ENCODE measurements around the gene ATPAF2. TPM values are rescaled to one million over a fixed set of nuclear protein-coding genes. Genes with fewer than 3 reads are reported as not detected.

ATPAF2 gene
- total and polyA plus RNA-seq, 4 experiments from 2014 or later, result 16.6 to 24.3 (median 21.0) TPM

DNA sequence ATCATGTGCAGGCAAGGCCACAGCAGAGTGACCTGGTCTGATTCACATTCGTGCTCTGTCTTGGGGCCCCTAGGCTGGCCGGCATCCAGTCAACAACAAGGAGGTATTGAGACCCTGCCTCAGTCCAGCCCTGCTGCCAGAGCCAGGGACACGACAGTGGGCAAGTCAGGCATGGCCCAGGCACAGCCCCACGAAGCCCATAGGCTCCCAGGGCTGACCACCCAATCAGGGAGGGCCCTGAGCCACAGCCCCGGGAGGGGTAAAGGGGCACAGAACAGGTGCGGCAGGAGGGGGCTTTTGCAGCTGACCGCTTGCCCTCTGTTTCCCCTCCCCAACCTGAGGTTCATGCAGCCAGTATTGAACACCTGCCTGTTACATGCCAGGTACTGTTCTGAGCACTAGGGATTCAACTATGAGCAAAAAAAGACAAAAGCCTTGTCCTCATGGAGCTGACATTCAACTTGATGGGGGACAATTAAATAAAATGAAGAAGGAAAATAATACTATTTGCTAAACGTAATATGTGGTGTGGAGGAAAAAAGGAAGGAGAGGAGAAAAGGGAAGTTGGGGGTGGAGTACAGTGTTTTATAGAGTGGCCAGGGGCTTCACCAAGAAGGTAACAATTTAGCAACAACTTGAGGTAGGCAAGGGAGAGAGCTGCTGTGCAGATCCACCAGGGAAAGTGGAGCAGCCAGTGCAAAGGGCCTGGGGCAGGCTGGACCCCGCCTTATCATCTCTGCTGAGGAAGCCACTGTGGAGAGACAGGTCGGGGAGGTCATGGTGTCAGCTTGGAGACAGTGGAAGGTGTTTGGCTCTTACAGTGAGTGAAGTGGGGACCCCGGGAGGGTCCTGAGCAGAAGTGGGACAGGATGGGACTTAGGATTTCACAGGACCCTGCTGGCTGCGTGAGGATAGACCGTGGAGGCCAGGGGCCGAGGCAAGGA, 60.2 kb downstream of the ATPAF2 start:
- peaks cover 0 to 3% of the 10 kb centered on the region in 2 donors for H3K27me3 Mint-ChIP-seq
- no peak overlapping the region for H3K27ac Mint-ChIP-seq
- peaks cover 0 to 1% (median under 1%) of the 10 kb centered on the region in 4 donors for H3K4me1 Mint-ChIP-seq
- ChIA-PET CTCF (ENCODE audit: partially characterized antibody) (no interaction called here), POLR2A (ENCODE audit: partially characterized antibody) (no interaction called here)
- Histone ChIP-seq H3K27me3 (ENCODE audit: insufficient read depth, low read length) (no peaks in the 10 kb centered on the region), H3K4me3 (ENCODE audit: low read length in 2 of 2) (no peak overlapping the region), H3K4me1 (ENCODE audit: insufficient read depth, low read length) (no peaks in the 10 kb centered on the region), H3K27ac (ENCODE audit: low read depth, low read length) (no peak overlapping the region), H3K36me3 (ENCODE audit: insufficient read depth, low read length) (no peaks in the 10 kb centered on the region), H3K9me3 (ENCODE audit: control insufficient read depth in 1 of 2, low read length in 2 of 2) (no peaks in the 10 kb centered on the region)
- no peak for DNase-seq
- H3K4me3 Mint-ChIP-seq, result no peak overlapping the region
- no peaks in the 10 kb centered on the region for H3K36me3 Mint-ChIP-seq
- intact Hi-C loops (cut with micrococcal nuclease), result no loop called here
- H3K9me3 Mint-ChIP-seq, result no peaks in the 10 kb centered on the region

DNA sequence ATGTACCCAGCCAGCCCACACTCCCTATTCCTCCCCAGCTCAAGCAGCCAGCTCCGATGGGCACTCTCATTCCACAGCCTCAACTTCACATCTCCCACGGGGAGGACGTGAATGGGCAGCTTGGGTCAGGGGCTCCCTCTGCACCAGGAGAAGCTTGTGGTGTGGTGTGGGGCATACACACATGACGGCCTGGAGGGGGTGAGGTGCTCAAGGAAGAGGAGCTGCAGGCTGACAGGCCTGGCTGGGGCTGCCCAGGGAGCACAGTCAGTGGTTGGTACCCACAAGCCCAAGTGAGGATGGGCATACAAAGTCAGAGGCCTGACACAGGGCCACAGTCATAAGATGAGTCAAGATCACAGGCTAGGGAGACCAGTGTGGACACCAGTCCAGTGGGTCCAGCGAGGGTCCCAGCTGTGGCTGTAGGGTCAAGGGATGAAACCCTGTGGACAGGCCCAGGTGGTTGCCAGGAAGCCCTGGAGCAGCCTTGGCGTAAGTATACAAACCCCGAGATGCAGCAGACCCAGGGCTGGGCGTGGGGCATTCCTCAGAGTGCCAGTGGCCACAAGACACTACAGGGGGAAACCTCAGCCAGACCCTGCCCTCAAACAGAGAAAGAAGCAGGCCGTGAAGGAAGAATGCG, 61.9 kb downstream of the ATPAF2 start:
- H3K4me1 Mint-ChIP-seq, result peaks cover 3 to 14% (median 10%) of the 10 kb centered on the region in 4 donors
- CTCF ChIA-PET (ENCODE audit: partially characterized antibody), result interaction anchor here (1.4 kb wide), 1 partner anchor 58 kb away, joined by 3 read pairs; no protein-coding TSS in a partner anchor
- Histone ChIP-seq H3K27me3 (ENCODE audit: insufficient read depth, low read length) (no peaks in the 10 kb centered on the region), H3K27ac (ENCODE audit: low read depth, low read length) (no peak overlapping the region), H3K36me3 (ENCODE audit: insufficient read depth, low read length) (no peaks in the 10 kb centered on the region), H3K4me3 (ENCODE audit: low read length in 2 of 2) (no peak overlapping the region), H3K4me1 (ENCODE audit: insufficient read depth, low read length) (peaks cover 5% of the 10 kb centered on the region), H3K9me3 (ENCODE audit: control insufficient read depth in 1 of 2, low read length in 2 of 2) (no peaks in the 10 kb centered on the region)
- peak overlapping the region in 1 of 7 donors; percentile 75 for H3K27ac Mint-ChIP-seq
- intact Hi-C loops (cut with micrococcal nuclease), result no loop called here
- POLR2A ChIA-PET (ENCODE audit: partially characterized antibody), result no interaction called here
- H3K4me3 Mint-ChIP-seq, result peak overlapping the region in 1 of 8 donors; percentile 6
- peaks cover 0 to 3% of the 10 kb centered on the region in 2 donors for H3K27me3 Mint-ChIP-seq
- peaks cover 0 to 3% of the 10 kb centered on the region in 2 donors for H3K36me3 Mint-ChIP-seq
- DNase-seq, result no peak
- no peaks in the 10 kb centered on the region for H3K9me3 Mint-ChIP-seq

DNA sequence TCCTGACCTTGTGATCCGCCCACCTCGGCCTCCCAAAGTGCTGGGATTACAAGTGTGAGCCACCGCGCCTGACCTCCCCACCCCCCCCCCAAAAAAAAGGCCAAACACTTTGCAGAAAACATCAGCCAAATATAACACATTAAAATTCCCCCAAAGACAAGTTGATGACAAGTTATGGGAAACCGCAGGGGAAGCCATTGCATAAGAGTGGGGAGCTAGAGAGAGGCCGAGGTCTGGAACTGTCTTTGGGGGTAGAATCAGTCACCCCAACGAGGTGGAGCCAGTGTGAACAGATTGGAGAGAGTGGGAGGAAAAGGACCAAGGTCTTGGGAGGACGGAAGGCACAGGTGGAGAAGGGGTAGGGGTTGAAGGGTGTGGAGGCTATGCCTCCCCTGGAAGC, 63.5 kb downstream of the ATPAF2 start:
- intact Hi-C loops (cut with micrococcal nuclease), result no loop called here
- CTCF ChIA-PET (ENCODE audit: partially characterized antibody), result no interaction called here
- H3K4me3 Mint-ChIP-seq, result no peak overlapping the region
- DNase-seq, result no peak
- no peak overlapping the region for H3K27ac Mint-ChIP-seq
- POLR2A ChIA-PET (ENCODE audit: partially characterized antibody), result no interaction called here
- peaks cover 13 to 26% (median 19%) of the 10 kb centered on the region in 4 donors for H3K4me1 Mint-ChIP-seq
- H3K27ac ChIP-seq (ENCODE audit: low read depth, low read length), result no peak overlapping the region
- no peaks in the 10 kb centered on the region for H3K9me3 ChIP-seq (ENCODE audit: control insufficient read depth in 1 of 2, low read length in 2 of 2)
- peaks cover 0 to 3% of the 10 kb centered on the region in 2 donors for H3K36me3 Mint-ChIP-seq
- H3K4me3 ChIP-seq (ENCODE audit: low read length in 2 of 2), result no peak overlapping the region
- H3K9me3 Mint-ChIP-seq, result no peaks in the 10 kb centered on the region
- H3K27me3 Mint-ChIP-seq, result peaks cover 0 to 3% of the 10 kb centered on the region in 2 donors
- no peaks in the 10 kb centered on the region for H3K36me3 ChIP-seq (ENCODE audit: insufficient read depth, low read length)
- H3K4me1 ChIP-seq (ENCODE audit: insufficient read depth, low read length), result peaks cover 18% of the 10 kb centered on the region
- no peaks in the 10 kb centered on the region for H3K27me3 ChIP-seq (ENCODE audit: insufficient read depth, low read length)

DNA sequence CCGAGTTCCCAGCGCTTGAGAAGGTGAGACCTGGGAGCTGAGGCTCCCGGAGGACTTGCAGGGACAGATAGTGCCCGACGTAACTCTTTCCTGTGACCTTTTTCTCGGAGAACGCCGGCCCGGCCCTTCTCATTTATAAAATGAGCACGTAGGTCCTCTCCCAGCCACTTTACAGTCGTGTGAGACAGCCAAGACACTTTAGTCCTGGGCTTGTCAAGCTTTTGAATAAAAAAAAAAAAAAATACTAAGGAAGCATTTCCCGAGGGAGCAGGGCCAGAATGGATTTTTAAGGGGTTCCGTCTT, 66.1 kb downstream of the ATPAF2 start:
- no peaks in the 10 kb centered on the region for H3K36me3 ChIP-seq (ENCODE audit: insufficient read depth, low read length)
- Mint-ChIP-seq H3K9me3 (no peaks in the 10 kb centered on the region), H3K36me3 (peaks cover 0 to 4% of the 10 kb centered on the region in 2 donors), H3K27ac (peak overlapping the region; percentile 87 to 98 (median 95)), H3K4me3 (peak overlapping the region; percentile 92 to 98 (median 96)), H3K27me3 (no peaks in the 10 kb centered on the region), H3K4me1 (peaks cover 21 to 46% (median 33%) of the 10 kb centered on the region in 4 donors)
- POLR2A ChIA-PET (ENCODE audit: partially characterized antibody), result interaction anchor here (0.7 to 7.0 kb wide), 12 partner anchors 15 to 278 kb away, joined by 3 to 122 read pairs (median 5); partner anchors contain the start of gene ALKBH5
- intact Hi-C loops (cut with micrococcal nuclease), result loop anchor here (1.0 kb wide), 8 partner anchors 15 to 382 kb away; partner anchors contain the start of genes ALKBH5, ATPAF2, DRG2 and GID4
- H3K9me3 ChIP-seq (ENCODE audit: control insufficient read depth in 1 of 2, low read length in 2 of 2), result no peaks in the 10 kb centered on the region
- peaks cover 25% of the 10 kb centered on the region for H3K4me1 ChIP-seq (ENCODE audit: insufficient read depth, low read length)
- no peak for DNase-seq
- peak overlapping the region; percentile 52 for H3K27ac ChIP-seq (ENCODE audit: low read depth, low read length)
- peak overlapping the region; percentile 44 to 49 for H3K4me3 ChIP-seq (ENCODE audit: low read length in 2 of 2)
- H3K27me3 ChIP-seq (ENCODE audit: insufficient read depth, low read length), result no peaks in the 10 kb centered on the region
- CTCF ChIA-PET (ENCODE audit: partially characterized antibody), result interaction anchor here (0.8 to 1.6 kb wide), 8 partner anchors 13 to 82 kb away, joined by 3 to 6 read pairs (median 5); no protein-coding TSS in a partner anchor

DNA sequence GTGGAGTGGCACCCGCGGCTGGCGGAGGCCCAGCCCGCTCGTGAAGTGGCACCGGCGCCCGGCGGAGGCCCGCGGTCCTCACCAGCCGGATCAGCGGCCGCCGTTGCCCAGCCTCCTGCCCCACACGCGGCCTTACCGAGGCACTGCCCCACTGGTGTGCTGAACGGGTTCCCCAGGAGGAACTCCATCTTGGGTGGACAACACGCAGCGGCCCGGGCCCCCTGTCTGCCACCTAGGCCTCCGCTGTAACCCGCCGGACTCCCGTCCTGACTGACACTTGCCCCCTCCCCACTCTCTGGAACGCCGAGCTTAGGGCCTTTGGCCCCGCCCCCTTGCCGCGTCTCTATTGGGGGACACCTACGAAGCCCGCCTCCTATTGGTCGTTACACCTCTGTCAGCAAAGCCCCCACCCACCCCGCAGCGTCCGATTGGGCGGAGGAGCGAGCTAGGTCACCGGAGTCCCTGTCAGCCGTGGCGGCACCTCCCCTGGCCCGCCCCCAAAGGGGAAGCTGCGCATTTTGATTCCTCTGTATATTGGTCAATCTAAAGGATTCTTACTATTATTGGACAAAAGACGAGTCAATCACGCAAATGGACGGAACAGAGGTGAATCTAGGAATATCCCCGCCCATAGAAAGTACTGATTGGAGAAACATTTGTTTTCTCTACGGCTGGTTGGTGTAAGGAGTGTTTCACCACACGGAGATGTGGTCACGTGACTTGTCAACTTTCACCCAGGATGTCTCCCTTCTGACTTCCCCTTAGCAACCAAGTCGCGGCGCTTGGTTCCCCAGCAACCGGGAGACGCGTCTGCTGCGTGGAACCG, 66.6 kb downstream of the ATPAF2 start, which contains the start of the genes DRC3 and TOM1L2:
Gene DRC3, plus strand, starts transcription at position 737 of the 826 bp plus-strand sequence. CDS start 4,737 bp downstream, outside the sequence.
Gene TOM1L2, minus strand, starts transcription at position 275 of the 826 bp plus-strand sequence. Its CDS starts 87 bp downstream, at position 188.
- peak within 1 kb of the TSS; percentile 82 for H3K27ac ChIP-seq (ENCODE audit: low read depth, low read length)
- Mint-ChIP-seq H3K4me3 (peak within 1 kb of the TSS; percentile 92 to 98 (median 96)), H3K27me3 (no peaks in the 10 kb centered on the region), H3K4me1 (peaks cover 23 to 51% (median 36%) of the 10 kb centered on the region in 4 donors), H3K36me3 (peaks cover 0 to 4% of the 10 kb centered on the region in 2 donors), H3K27ac (peak within 1 kb of the TSS; percentile 87 to 98 (median 97)), H3K9me3 (no peaks in the 10 kb centered on the region)
- intact Hi-C loops (cut with micrococcal nuclease), result loop anchor here (1.0 kb wide), 8 partner anchors 14 to 381 kb away; partner anchors contain the start of genes ALKBH5, ATPAF2, DRG2 and GID4
- no peaks in the 10 kb centered on the region for H3K9me3 ChIP-seq (ENCODE audit: control insufficient read depth in 1 of 2, low read length in 2 of 2)
- ChIA-PET POLR2A (ENCODE audit: partially characterized antibody) (interaction anchor here (0.7 to 7.0 kb wide), 18 partner anchors 9 to 666 kb away, joined by 3 to 122 read pairs (median 4); partner anchors contain the start of genes ALKBH5 and DRG2), CTCF (ENCODE audit: partially characterized antibody) (interaction anchor here (0.8 to 1.6 kb wide), 8 partner anchors 13 to 82 kb away, joined by 3 to 6 read pairs (median 5); no protein-coding TSS in a partner anchor)
- H3K27me3 ChIP-seq (ENCODE audit: insufficient read depth, low read length), result no peaks in the 10 kb centered on the region
- peaks cover 25% of the 10 kb centered on the region for H3K4me1 ChIP-seq (ENCODE audit: insufficient read depth, low read length)
- peak; percentile 100 for DNase-seq
- no peaks in the 10 kb centered on the region for H3K36me3 ChIP-seq (ENCODE audit: insufficient read depth, low read length)
- H3K4me3 ChIP-seq (ENCODE audit: low read length in 2 of 2), result peak within 1 kb of the TSS; percentile 44 to 68

DNA sequence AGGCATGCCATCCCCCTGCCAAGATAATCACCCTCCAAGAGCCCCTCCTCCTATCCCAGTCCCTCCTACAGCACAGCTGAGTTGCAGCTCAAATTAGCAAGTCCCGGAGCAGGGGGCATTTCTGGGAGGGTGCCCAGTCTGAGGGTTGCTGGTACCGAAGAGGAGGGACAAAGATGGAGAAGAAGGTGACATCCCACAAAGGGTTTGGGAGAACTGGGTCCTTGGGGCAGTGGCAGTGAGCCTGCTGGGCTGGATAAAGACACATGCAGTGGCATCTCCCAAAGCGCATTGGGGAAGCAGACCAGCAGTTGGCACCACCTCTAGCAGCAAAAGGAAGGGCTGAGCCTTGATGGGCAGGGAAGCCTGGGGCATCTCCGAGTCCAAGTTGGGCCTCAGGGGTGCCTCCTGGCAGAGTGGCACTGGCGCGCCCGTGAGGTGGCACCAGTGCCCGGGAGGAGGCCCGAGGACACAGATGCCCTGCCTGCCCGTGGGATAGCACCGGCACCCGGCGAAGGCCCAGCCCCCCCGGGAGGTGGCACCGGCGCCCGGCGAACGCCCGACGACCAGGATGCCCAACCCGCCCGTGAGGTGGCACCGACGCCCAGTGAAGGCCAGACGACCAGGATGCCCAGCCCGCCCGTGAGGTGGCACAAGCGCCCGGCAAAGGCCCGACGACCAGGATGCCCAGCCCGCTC, 67.4 kb downstream of the ATPAF2 start:
- Mint-ChIP-seq H3K9me3 (no peaks in the 10 kb centered on the region), H3K27ac (peak overlapping the region; percentile 65 to 91 (median 87)), H3K27me3 (no peaks in the 10 kb centered on the region), H3K4me1 (peaks cover 28 to 59% (median 43%) of the 10 kb centered on the region in 4 donors), H3K4me3 (peak overlapping the region; percentile 74 to 98 (median 88)), H3K36me3 (peaks cover 0 to 4% of the 10 kb centered on the region in 2 donors)
- ChIA-PET POLR2A (ENCODE audit: partially characterized antibody) (interaction anchor here (0.8 to 7.0 kb wide), 14 partner anchors 13 to 475 kb away, joined by 3 to 122 read pairs (median 4); partner anchors contain the start of genes ALKBH5 and DRG2), CTCF (ENCODE audit: partially characterized antibody) (interaction anchor here (1.0 to 2.1 kb wide), 4 partner anchors 12 to 52 kb away, joined by 5 to 9 read pairs (median 6); no protein-coding TSS in a partner anchor)
- Histone ChIP-seq H3K4me1 (ENCODE audit: insufficient read depth, low read length) (peaks cover 32% of the 10 kb centered on the region), H3K36me3 (ENCODE audit: insufficient read depth, low read length) (no peaks in the 10 kb centered on the region), H3K27me3 (ENCODE audit: insufficient read depth, low read length) (no peaks in the 10 kb centered on the region), H3K9me3 (ENCODE audit: control insufficient read depth in 1 of 2, low read length in 2 of 2) (no peaks in the 10 kb centered on the region), H3K27ac (ENCODE audit: low read depth, low read length) (peak overlapping the region; percentile 82), H3K4me3 (ENCODE audit: low read length in 2 of 2) (peak overlapping the region; percentile 42 to 68)
- intact Hi-C loops (cut with micrococcal nuclease), result loop anchor here (1.0 kb wide), 8 partner anchors 13 to 380 kb away; partner anchors contain the start of genes ALKBH5, ATPAF2, DRG2 and GID4
- peak in 1 of 5 donors; percentile 57 for DNase-seq

Measured in CD4-positive, alpha-beta memory T cell (primary cell).